MCF 10A (cell line): ENCODE data around the gene KDM6B. TPM values are rescaled to one million over a fixed set of nuclear protein-coding genes. Genes with fewer than 3 reads are reported as not detected.
"Not testable (repeated sequence)": the region's sequence is repeated elsewhere in the genome, so short reads cannot be mapped to it uniquely, and the experiment has no call there.

Experiments
- BruUV-seq: library from RNA; stranded (reverse); fragments of 400-500 nt; replicated peaks from 2 replicates; lab custom pipeline; 2021; lab: Mats Ljungman, UMichigan
- CTCF ChIA-PET: fragments of 300-600 bp; sonication (Branson Sonifier 250); formaldehyde crosslinking; extraction: SDS; loops from one replicate; lab custom pipeline; 2021; ENCODE audit warnings: antibody characterized with exemption, inconsistent platforms; lab: Yijun Ruan, JAX
- POLR2A ChIA-PET: fragments of 300-600, 350-650 bp; sonication (Branson Sonifier 250); formaldehyde crosslinking; extraction: SDS; loops from one replicate; lab custom pipeline; 2020; ENCODE audit warnings: antibody characterized with exemption, inconsistent platforms; lab: Yijun Ruan, JAX
- DNase-seq: peaks from one replicate; pipeline ENCODE4 v3.0.0-alpha.2; 2018; ENCODE audit not compliant: unreplicated experiment
- H3K27ac Mint-ChIP-seq: one replicate; pipeline ENCODE4 v1.8.0; 2022; ENCODE audit warnings: mild to moderate bottlenecking, low read depth, mixed read lengths; ENCODE audit not compliant: unreplicated experiment
- H3K27me3 Mint-ChIP-seq: one replicate; pipeline ENCODE4 v1.8.0; 2022; ENCODE audit warnings: mixed read lengths; ENCODE audit not compliant: insufficient read depth, unreplicated experiment
- H3K36me3 Mint-ChIP-seq: one replicate; pipeline ENCODE4 v1.8.0; 2022; ENCODE audit warnings: mild to moderate bottlenecking, moderate library complexity, mixed read lengths; ENCODE audit not compliant: insufficient read depth, unreplicated experiment
- H3K4me1 Mint-ChIP-seq: one replicate; pipeline ENCODE4 v1.8.0; 2022; ENCODE audit warnings: mixed read lengths; ENCODE audit not compliant: insufficient read depth, unreplicated experiment
- H3K4me3 Mint-ChIP-seq: one replicate; pipeline ENCODE4 v1.8.0; 2022; ENCODE audit warnings: mild to moderate bottlenecking, moderate library complexity, mixed read lengths; ENCODE audit not compliant: unreplicated experiment
- H3K9me3 Mint-ChIP-seq: one replicate; pipeline ENCODE4 v1.8.0; 2022; ENCODE audit warnings: mixed read lengths; ENCODE audit not compliant: unreplicated experiment
- CTCF ChIP-seq: fragments of 200-600 bp; IDR thresholded peaks from one replicate; pipeline ENCODE4 v1.8.0; 2022; ENCODE audit warnings: antibody characterized with exemption, mild to moderate bottlenecking; ENCODE audit not compliant: unreplicated experiment
- intact Hi-C: fragments of 100-400 bp; cut with micrococcal nuclease; formaldehyde crosslinking; loops from 2 replicates; pipeline ENCODE4 v1.14.1; 2022
- total RNA-seq: library from RNA; stranded (reverse); gene quantifications from 2 replicates; pipeline ENCODE4 v1.2.3, GENCODE V29; 2022

Gene KDM6B
- total RNA-seq, 1 experiment from 2014 or later: 39.8 TPM

DNA sequence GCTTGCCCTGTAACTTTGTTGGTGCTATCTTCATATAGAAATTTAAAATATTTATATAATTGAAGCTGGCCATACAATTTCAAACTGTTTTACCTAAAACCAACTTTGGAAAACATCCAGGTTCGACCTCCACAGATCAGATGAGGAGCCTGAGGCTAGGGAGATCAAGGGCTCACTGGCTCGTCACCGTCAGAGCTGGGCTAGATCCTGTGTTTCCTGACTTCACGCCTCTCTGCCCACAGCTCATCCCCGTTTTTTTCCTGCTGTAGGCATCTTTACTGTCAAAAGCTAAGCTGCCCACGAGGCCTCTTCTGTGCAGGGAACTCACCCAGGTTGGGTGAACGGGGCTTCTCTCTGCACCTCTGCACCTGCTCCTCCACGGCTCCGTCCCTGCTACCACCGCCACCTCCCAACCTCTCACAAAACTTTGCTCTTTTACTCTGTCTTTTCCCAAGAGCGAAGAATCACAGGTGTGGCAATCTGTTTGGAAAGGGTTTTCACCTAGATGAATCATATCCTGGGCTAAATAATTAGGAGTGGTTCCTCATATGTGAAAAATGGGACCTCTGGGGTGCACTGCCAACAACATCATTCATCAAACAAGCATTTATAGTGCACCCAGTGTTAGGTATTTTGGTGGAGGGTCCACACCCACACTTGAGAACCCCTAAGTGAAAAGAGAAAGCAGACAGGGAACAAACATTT is 24.8 kb upstream of the KDM6B start:
- peak; percentile 80 for DNase-seq
- Mint-ChIP-seq H3K4me1 (peaks cover 20% of the 10 kb centered on the region), H3K4me3 (peak overlapping the region; percentile 54), H3K36me3 (no peaks in the 10 kb centered on the region), H3K27ac (no peak overlapping the region), H3K9me3 (no peaks in the 10 kb centered on the region), H3K27me3 (no peaks in the 10 kb centered on the region)
- POLR2A ChIA-PET: interaction anchor here (0.6 to 1.3 kb wide), 6 partner anchors 16 to 66 kb away, joined by 3 to 5 read pairs (median 3); partner anchors contain the start of gene NAA38
- CTCF ChIA-PET: interaction anchor here (0.5 to 1.0 kb wide), 5 partner anchors 10 to 332 kb away, joined by 3 to 4 read pairs (median 3); no protein-coding TSS in a partner anchor
- no TSS peak for BruUV-seq
- intact Hi-C loops: no loop called here
- TF ChIP-seq CTCF: no peak

GRCh38 chr17:7809791-7810343 is 24.1 kb upstream of the KDM6B start:
- H3K36me3 Mint-ChIP-seq, H3K27ac Mint-ChIP-seq, H3K9me3 Mint-ChIP-seq, POLR2A ChIA-PET, H3K27me3 Mint-ChIP-seq, intact Hi-C loops, BruUV-seq: not testable (repeated sequence)
- Mint-ChIP-seq H3K4me1 (peaks cover 20% of the 10 kb centered on the region), H3K4me3 (peak overlapping the region; percentile 54)
- CTCF ChIA-PET: interaction anchor here (1.0 kb wide), 1 partner anchor 9 kb away, joined by 4 read pairs; no protein-coding TSS in a partner anchor
- peak; percentile 25 for DNase-seq

GRCh38 chr17:7811251-7811650 is 22.8 kb upstream of the KDM6B start:
- Mint-ChIP-seq H3K27ac (no peak overlapping the region), H3K4me3 (no peak overlapping the region), H3K27me3 (no peaks in the 10 kb centered on the region), H3K4me1 (peaks cover 20% of the 10 kb centered on the region), H3K9me3 (no peaks in the 10 kb centered on the region), H3K36me3 (no peaks in the 10 kb centered on the region)
- no peak for DNase-seq
- ChIA-PET CTCF (interaction anchor here (0.6 to 2.9 kb wide), 4 partner anchors 10 to 161 kb away, joined by 3 to 8 read pairs (median 4); no protein-coding TSS in a partner anchor), POLR2A (no interaction called here)
- BruUV-seq: no TSS peak
- TF ChIP-seq CTCF: no peak
- intact Hi-C loops: no loop called here

DNA sequence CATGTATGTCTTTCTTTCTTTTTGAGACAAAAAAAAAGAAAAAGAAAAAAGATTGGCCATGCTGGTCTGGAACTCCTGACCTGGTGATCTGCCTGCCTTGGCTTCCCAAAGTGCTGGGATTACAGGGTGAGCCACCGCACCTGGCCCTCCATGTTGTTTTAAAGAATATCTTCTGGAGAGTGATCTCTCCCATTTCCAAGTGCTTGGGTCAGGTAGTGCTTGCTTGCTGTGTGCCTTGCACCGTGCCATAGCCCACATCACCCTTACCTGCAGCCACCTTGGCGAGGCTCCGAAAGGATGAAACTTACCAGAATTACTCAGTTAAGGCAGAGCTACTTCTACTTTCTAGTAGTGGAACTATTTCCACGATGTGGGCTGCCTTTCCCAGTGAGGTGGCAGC is 19.0 kb upstream of the KDM6B start:
- H3K9me3 Mint-ChIP-seq: no peaks in the 10 kb centered on the region
- intact Hi-C loops: no loop called here
- no peak for TF ChIP-seq CTCF

More for the DNA sequence above, 19.0 kb upstream of the KDM6B start:
- no peak overlapping the region for H3K27ac Mint-ChIP-seq
- H3K4me3 Mint-ChIP-seq: no peak overlapping the region
- no TSS peak for BruUV-seq
- CTCF ChIA-PET: no interaction called here
- DNase-seq: no peak
- no peaks in the 10 kb centered on the region for H3K27me3 Mint-ChIP-seq
- no peaks in the 10 kb centered on the region for H3K36me3 Mint-ChIP-seq
- peaks cover under 1% of the 10 kb centered on the region for H3K4me1 Mint-ChIP-seq
- POLR2A ChIA-PET: no interaction called here
